ENCODE data around the gene ZDHHC17.

DNA sequence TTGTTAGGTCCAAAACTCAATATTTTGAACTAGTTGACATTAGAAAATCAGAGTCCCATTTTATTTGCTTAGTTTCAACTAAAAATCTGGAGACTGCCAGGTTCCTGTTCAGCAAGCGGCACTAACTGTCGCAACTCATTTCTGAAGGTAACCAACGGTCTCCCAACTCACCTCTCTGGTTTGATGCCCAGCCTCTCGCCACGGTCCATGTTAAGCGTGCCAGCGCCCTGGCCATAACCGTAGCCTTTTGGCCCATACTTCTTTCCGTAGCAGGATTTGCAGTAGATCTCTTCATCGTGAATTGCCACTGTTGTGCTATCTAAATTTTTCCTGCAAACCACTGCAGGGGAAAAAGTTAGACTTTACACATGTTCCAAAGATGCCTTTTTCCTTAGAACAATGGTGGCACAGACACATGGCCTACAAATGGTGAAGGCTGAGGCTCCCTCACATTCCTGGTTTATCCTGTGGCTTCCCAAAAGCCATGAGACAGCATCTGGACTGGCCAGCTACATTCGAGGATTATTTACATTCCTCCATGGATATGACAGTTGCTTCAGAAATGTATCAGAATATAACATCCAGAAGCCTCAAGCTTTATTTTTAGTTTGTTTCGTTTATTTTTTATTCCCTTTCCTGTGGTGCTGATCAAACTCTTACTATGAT is 99.2 kb downstream of the ZDHHC17 start:
- TF ChIP-seq, protein P1, sequence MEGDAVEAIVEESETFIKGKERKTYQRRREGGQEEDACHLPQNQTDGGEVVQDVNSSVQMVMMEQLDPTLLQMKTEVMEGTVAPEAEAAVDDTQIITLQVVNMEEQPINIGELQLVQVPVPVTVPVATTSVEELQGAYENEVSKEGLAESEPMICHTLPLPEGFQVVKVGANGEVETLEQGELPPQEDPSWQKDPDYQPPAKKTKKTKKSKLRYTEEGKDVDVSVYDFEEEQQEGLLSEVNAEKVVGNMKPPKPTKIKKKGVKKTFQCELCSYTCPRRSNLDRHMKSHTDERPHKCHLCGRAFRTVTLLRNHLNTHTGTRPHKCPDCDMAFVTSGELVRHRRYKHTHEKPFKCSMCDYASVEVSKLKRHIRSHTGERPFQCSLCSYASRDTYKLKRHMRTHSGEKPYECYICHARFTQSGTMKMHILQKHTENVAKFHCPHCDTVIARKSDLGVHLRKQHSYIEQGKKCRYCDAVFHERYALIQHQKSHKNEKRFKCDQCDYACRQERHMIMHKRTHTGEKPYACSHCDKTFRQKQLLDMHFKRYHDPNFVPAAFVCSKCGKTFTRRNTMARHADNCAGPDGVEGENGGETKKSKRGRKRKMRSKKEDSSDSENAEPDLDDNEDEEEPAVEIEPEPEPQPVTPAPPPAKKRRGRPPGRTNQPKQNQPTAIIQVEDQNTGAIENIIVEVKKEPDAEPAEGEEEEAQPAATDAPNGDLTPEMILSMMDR (conservative IDR thresholded peaks at IDR 0.05; ENCODE audit: low read depth, low read length): no peak
- TF ChIP-seq EZH2 (IDR thresholded peaks at IDR 0.05; ENCODE audit: low read length, unreplicated experiment) (no peak), EZH2phosphoT487 (IDR thresholded peaks at IDR 0.05; ENCODE audit: borderline replicate concordance, low read length) (no peak)

All from PC-3 (cell line).